OCI-LY7 (cell line): ENCODE measurements around the gene ZNF586. TPM values are rescaled to one million over a fixed set of nuclear protein-coding genes. Genes with fewer than 3 reads are reported as not detected.

Experiments
- BruUV-seq: library from RNA; stranded (reverse); fragments of 400-500 nt; replicated peaks from 2 replicates; lab custom pipeline; 2021; lab: Mats Ljungman, UMichigan
- CTCF ChIA-PET: fragments of 300-600 bp; sonication (Branson Sonifier 250); formaldehyde crosslinking; loops from one replicate; lab custom pipeline; 2022; ENCODE audit warnings: antibody characterized with exemption; ENCODE audit not compliant: unreplicated experiment; lab: Charles Lee
- POLR2A ChIA-PET: fragments of 300-600 bp; sonication (Branson Sonifier 250); formaldehyde crosslinking; loops from one replicate; lab custom pipeline; 2022; ENCODE audit warnings: antibody characterized with exemption; lab: Charles Lee
- DNase-seq: peaks from one replicate; pipeline ENCODE4 v3.0.0-alpha.2; 2015; ENCODE audit warnings: low spot score
- H2AFZ ChIP-seq: fragments of 200-600 bp; sonication (generic), shearing (Covaris generic); 2 replicates; pipeline ENCODE4 v1.6.1; 2014; ENCODE audit warnings: mild to moderate bottlenecking, antibody characterized with exemption, low read length, moderate library complexity
- H3K27ac ChIP-seq: fragments of 200-600 bp; sonication (generic); 2 replicates; pipeline ENCODE4 v1.5.1; 2014; ENCODE audit warnings: mixed run types, low read depth, mild to moderate bottlenecking, moderate library complexity, low read length, inconsistent platforms; ENCODE audit not compliant: poor library complexity, severe bottlenecking
- H3K36me3 ChIP-seq: fragments of 200-600 bp; sonication (generic); 2 replicates; pipeline ENCODE4 v1.6.1; 2014; ENCODE audit warnings: mild to moderate bottlenecking, antibody characterized with exemption, low read length, moderate library complexity, mixed read lengths; ENCODE audit not compliant: insufficient read depth
- H3K4me1 ChIP-seq: fragments of 200-600 bp; sonication (generic); 2 replicates; pipeline ENCODE4 v1.5.1; 2014; ENCODE audit warnings: mild to moderate bottlenecking, low read length; ENCODE audit not compliant: insufficient read depth, poor library complexity, severe bottlenecking
- H3K4me2 ChIP-seq: fragments of 200-600 bp; sonication (generic); 2 replicates; pipeline ENCODE4 v1.6.1; 2014; ENCODE audit warnings: mild to moderate bottlenecking, low read length
- H3K4me3 ChIP-seq: fragments of 200-600 bp; sonication (generic); 2 replicates; pipeline ENCODE4 v1.5.1; 2014; ENCODE audit warnings: mild to moderate bottlenecking, low read depth, low read length; ENCODE audit not compliant: poor library complexity, severe bottlenecking
- H3K79me2 ChIP-seq: fragments of 200-600 bp; sonication (generic); 2 replicates; pipeline ENCODE4 v1.6.1; 2016; ENCODE audit warnings: low read depth, mild to moderate bottlenecking, low read length, moderate library complexity, mixed read lengths; ENCODE audit not compliant: insufficient read depth
- H3K9me2 ChIP-seq: fragments of 200-600 bp; sonication (generic); 2 replicates; pipeline ENCODE4 v1.6.1; 2016; ENCODE audit warnings: mild to moderate bottlenecking, low read length, mixed read lengths; ENCODE audit not compliant: insufficient read depth
- H3K9me3 ChIP-seq: fragments of 200-600 bp; sonication (generic); 2 replicates; pipeline ENCODE4 v1.6.1; 2014; ENCODE audit warnings: mild to moderate bottlenecking, mixed run types, low read length, mixed read lengths
- H4K20me1 ChIP-seq: fragments of 200-600 bp; sonication (generic); 2 replicates; pipeline ENCODE4 v1.6.1; 2014; ENCODE audit warnings: mild to moderate bottlenecking, antibody characterized with exemption, low read length, moderate library complexity, mixed read lengths; ENCODE audit not compliant: insufficient read depth
- EZH2phosphoT487 ChIP-seq: fragments of 200-600 bp; sonication (generic); IDR thresholded peaks from 2 replicates; pipeline ENCODE4 v1.6.1; 2018; ENCODE audit warnings: low read depth, borderline replicate concordance, mild to moderate bottlenecking, mixed run types, antibody characterized with exemption, low read length, moderate library complexity, mixed read lengths
- intact Hi-C: fragments of 100-400 bp; cut with micrococcal nuclease; formaldehyde crosslinking; loops from one replicate; pipeline ENCODE4 v1.10.0; 2022; ENCODE audit not compliant: unreplicated experiment
- total RNA-seq, 2 experiments: library from RNA; depleted of rRNA in 1 of 2; stranded (reverse); fragments of >200 nt in 1 of 2; shearing (Covaris generic) in 1 of 2; gene quantifications; 2 replicates each; pipeline ENCODE4 v1.2.3, GENCODE V29; 2014 to 2022
- TF ChIP-seq, protein P1 (sequence below): fragments of 200-600 bp; sonication (generic); conservative IDR thresholded peaks from 2 replicates; pipeline ENCODE4 v1.5.1; 2014; ENCODE audit warnings: mild to moderate bottlenecking, antibody characterized with exemption, low read length, moderate library complexity, mixed read lengths

ZNF586 gene
- total RNA-seq, 2 experiments from 2014 or later: 19.7 to 25.2 TPM

DNA sequence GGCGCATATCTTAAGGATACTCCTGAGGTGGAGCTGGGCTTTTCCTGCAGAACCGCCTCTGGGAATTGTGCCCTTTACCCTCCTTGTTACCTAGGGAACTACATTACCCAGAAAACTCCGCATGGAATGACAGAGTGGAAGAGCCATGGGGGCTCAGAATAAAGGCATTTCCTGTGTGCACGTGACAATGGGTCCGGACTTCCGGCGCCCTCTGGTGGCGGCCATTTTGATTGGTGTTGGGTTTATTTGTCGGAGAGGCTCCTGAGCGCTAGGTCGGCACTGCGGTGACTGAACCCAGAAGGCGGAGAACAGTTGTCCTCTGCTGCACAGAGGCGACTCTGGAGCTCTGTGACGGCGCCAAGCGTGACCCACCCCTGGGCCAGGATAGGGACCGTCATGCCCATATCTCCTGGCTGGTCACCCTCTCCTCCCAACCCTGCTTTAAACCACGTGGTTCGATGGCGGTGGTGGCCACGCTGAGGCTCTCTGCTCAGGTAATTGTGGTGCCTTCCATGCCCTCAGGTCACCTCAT lies 60.7 kb downstream of the ZNF586 start, which contains the start of gene ZNF587B:
ZNF587B (plus strand) TSS at position 229 of the 532 bp plus-strand sequence; CDS start at position 459, 230 bp downstream.
- ChIA-PET POLR2A (no interaction called here), CTCF (no interaction called here)
- H3K4me3 ChIP-seq: no peak within 1 kb of the TSS
- H2AFZ ChIP-seq: no peak within 1 kb of the TSS
- TF ChIP-seq, protein P1, sequence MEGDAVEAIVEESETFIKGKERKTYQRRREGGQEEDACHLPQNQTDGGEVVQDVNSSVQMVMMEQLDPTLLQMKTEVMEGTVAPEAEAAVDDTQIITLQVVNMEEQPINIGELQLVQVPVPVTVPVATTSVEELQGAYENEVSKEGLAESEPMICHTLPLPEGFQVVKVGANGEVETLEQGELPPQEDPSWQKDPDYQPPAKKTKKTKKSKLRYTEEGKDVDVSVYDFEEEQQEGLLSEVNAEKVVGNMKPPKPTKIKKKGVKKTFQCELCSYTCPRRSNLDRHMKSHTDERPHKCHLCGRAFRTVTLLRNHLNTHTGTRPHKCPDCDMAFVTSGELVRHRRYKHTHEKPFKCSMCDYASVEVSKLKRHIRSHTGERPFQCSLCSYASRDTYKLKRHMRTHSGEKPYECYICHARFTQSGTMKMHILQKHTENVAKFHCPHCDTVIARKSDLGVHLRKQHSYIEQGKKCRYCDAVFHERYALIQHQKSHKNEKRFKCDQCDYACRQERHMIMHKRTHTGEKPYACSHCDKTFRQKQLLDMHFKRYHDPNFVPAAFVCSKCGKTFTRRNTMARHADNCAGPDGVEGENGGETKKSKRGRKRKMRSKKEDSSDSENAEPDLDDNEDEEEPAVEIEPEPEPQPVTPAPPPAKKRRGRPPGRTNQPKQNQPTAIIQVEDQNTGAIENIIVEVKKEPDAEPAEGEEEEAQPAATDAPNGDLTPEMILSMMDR: peak; percentile 78
- TF ChIP-seq EZH2phosphoT487: no peak
- H3K4me1 ChIP-seq: no peaks in the 10 kb centered on the region
- H3K9me2 ChIP-seq: no peaks in the 10 kb centered on the region
- no peak within 1 kb of the TSS for H3K4me2 ChIP-seq
- peak; percentile 19 for DNase-seq
- H3K27ac ChIP-seq: no peak within 1 kb of the TSS
- H4K20me1 ChIP-seq: peaks cover 12% of the 10 kb centered on the region; the same call in 1 of the 2 replicates
- H3K79me2 ChIP-seq: peaks cover 66% of the 10 kb centered on the region
- intact Hi-C loops: no loop called here
- BruUV-seq: no TSS peak
- no peaks in the 10 kb centered on the region for H3K9me3 ChIP-seq
- H3K36me3 ChIP-seq: peaks cover 42% of the 10 kb centered on the region

Other genes with a start within 250 kb of the ZNF586 start
- 6.1 and 7.5 TPM in 2 replicates for gene ZNF549, start 242.3 kb upstream of the ZNF586 start, total RNA-seq (2014; rRNA removed; shearing (Covaris generic))
- gene ZNF549, start 242.3 kb upstream of the ZNF586 start, total RNA-seq (2022): 6.6 and 8.8 TPM in 2 replicates
- gene ZNF550, start 209.8 kb upstream of the ZNF586 start, total RNA-seq (2014; rRNA removed; shearing (Covaris generic)): 6.3 and 6.9 TPM in 2 replicates
- gene ZNF550, start 209.8 kb upstream of the ZNF586 start, total RNA-seq (2022): 6.8 and 8.7 TPM in 2 replicates
- 4.6 and 5.0 TPM in 2 replicates for gene ZNF416, start 190.8 kb upstream of the ZNF586 start, total RNA-seq (2014; rRNA removed; shearing (Covaris generic))
- 3.1 and 4.9 TPM in 2 replicates for gene ZNF416, start 190.8 kb upstream of the ZNF586 start, total RNA-seq (2022)
- gene ZIK1, start 185.5 kb upstream of the ZNF586 start, total RNA-seq (2014; rRNA removed; shearing (Covaris generic)): 0.47 and 0.98 TPM in 2 replicates
- not detected in 2 replicates for gene ZIK1, start 185.5 kb upstream of the ZNF586 start, total RNA-seq (2022)
- 6.2 and 13.4 TPM in 2 replicates for gene ZNF530, start 169.8 kb upstream of the ZNF586 start, total RNA-seq (2014; rRNA removed; shearing (Covaris generic))
- gene ZNF530, start 169.8 kb upstream of the ZNF586 start, total RNA-seq (2022): 7.7 and 8.0 TPM in 2 replicates
- 11.1 and 19.9 TPM in 2 replicates for gene ZNF134, start 155.4 kb upstream of the ZNF586 start, total RNA-seq (2014; rRNA removed; shearing (Covaris generic))
- gene ZNF134, start 155.4 kb upstream of the ZNF586 start, total RNA-seq (2022): 7.7 and 11.0 TPM in 2 replicates
- 12.1 and 19.0 TPM in 2 replicates for gene ZNF211, start 136.5 kb upstream of the ZNF586 start, total RNA-seq (2014; rRNA removed; shearing (Covaris generic))
- 10.5 and 15.2 TPM in 2 replicates for gene ZNF211, start 136.5 kb upstream of the ZNF586 start, total RNA-seq (2022)
- gene ZSCAN4, start 100.7 kb upstream of the ZNF586 start, total RNA-seq (2014; rRNA removed; shearing (Covaris generic)): not detected in 2 replicates
- gene ZSCAN4, start 100.7 kb upstream of the ZNF586 start, total RNA-seq (2022): not detected in 2 replicates
- gene ZNF551, start 87.7 kb upstream of the ZNF586 start, total RNA-seq (2014; rRNA removed; shearing (Covaris generic)): 14.2 and 21.3 TPM in 2 replicates
- 10.5 and 12.0 TPM in 2 replicates for gene ZNF551, start 87.7 kb upstream of the ZNF586 start, total RNA-seq (2022)
- not detected in 2 replicates for gene ZNF154, start 60.5 kb upstream of the ZNF586 start, total RNA-seq (2014; rRNA removed; shearing (Covaris generic))
- gene ZNF154, start 60.5 kb upstream of the ZNF586 start, total RNA-seq (2022): not detected in 2 replicates
- gene ZNF671, start 42.1 kb upstream of the ZNF586 start, total RNA-seq (2014; rRNA removed; shearing (Covaris generic)): 9.2 and 10.8 TPM in 2 replicates
- gene ZNF671, start 42.1 kb upstream of the ZNF586 start, total RNA-seq (2022): 9.8 and 11.4 TPM in 2 replicates
- 17.3 and 36.0 TPM in 2 replicates for gene ZNF776, start 22.9 kb upstream of the ZNF586 start, total RNA-seq (2014; rRNA removed; shearing (Covaris generic))
- gene ZNF776, start 22.9 kb upstream of the ZNF586 start, total RNA-seq (2022): 19.6 and 20.6 TPM in 2 replicates
- 8.6 and 10.2 TPM in 2 replicates for gene ZNF552, start 45.2 kb downstream of the ZNF586 start, total RNA-seq (2014; rRNA removed; shearing (Covaris generic))
- gene ZNF552, start 45.2 kb downstream of the ZNF586 start, total RNA-seq (2022): 11.4 and 12.5 TPM in 2 replicates
- 19.8 and 20.2 TPM in 2 replicates for gene ZNF587B, start 60.6 kb downstream of the ZNF586 start, total RNA-seq (2014; rRNA removed; shearing (Covaris generic))
- 24.6 and 25.8 TPM in 2 replicates for gene ZNF587B, start 60.6 kb downstream of the ZNF586 start, total RNA-seq (2022)
- gene ZNF587, start 80.2 kb downstream of the ZNF586 start, total RNA-seq (2014; rRNA removed; shearing (Covaris generic)): 22.7 and 25.0 TPM in 2 replicates
- 45.9 and 52.5 TPM in 2 replicates for gene ZNF587, start 80.2 kb downstream of the ZNF586 start, total RNA-seq (2022)
- 27.4 and 30.4 TPM in 2 replicates for gene ZNF814, start 119.4 kb downstream of the ZNF586 start, total RNA-seq (2014; rRNA removed; shearing (Covaris generic))
- gene ZNF814, start 119.4 kb downstream of the ZNF586 start, total RNA-seq (2022): 42.6 and 50.1 TPM in 2 replicates
- 21.4 and 28.6 TPM in 2 replicates for gene ZNF417, start 146.9 kb downstream of the ZNF586 start, total RNA-seq (2014; rRNA removed; shearing (Covaris generic))
- 20.6 and 24.0 TPM in 2 replicates for gene ZNF417, start 146.9 kb downstream of the ZNF586 start, total RNA-seq (2022)
- 0.57 and 2.1 TPM in 2 replicates for gene ZNF418, start 165.7 kb downstream of the ZNF586 start, total RNA-seq (2014; rRNA removed; shearing (Covaris generic))
- 1.5 and 1.7 TPM in 2 replicates for gene ZNF418, start 165.7 kb downstream of the ZNF586 start, total RNA-seq (2022)
- gene ZNF256, start 178.0 kb downstream of the ZNF586 start, total RNA-seq (2014; rRNA removed; shearing (Covaris generic)): 4.6 and 5.7 TPM in 2 replicates
- 9.0 and 13.6 TPM in 2 replicates for gene ZNF256, start 178.0 kb downstream of the ZNF586 start, total RNA-seq (2022)
- not detected in 2 replicates for gene C19orf18, start 204.9 kb downstream of the ZNF586 start, total RNA-seq (2014; rRNA removed; shearing (Covaris generic))
- gene C19orf18, start 204.9 kb downstream of the ZNF586 start, total RNA-seq (2022): not detected in 2 replicates
- gene ZNF606, start 233.1 kb downstream of the ZNF586 start, total RNA-seq (2014; rRNA removed; shearing (Covaris generic)): 1.3 and 2.1 TPM in 2 replicates
- 3.2 and 4.3 TPM in 2 replicates for gene ZNF606, start 233.1 kb downstream of the ZNF586 start, total RNA-seq (2022)